CD14-positive monocyte (primary cell): ENCODE results near the gene PRR14. TPM values are rescaled to one million over a fixed set of nuclear protein-coding genes. Genes with fewer than 3 reads are reported as not detected.
A peak's percentile ranks its signal among the peaks of the same experiment; 100 is the strongest.

Experiments used
- DNase-seq, 3 donors: peaks; one replicate each; pipeline ENCODE4 v3.0.0-alpha.2; 2011 to 2022
- H2AFZ ChIP-seq: 2 replicates; pipeline ENCODE4 v1.6.0; 2012; ENCODE audit warnings: mild to moderate bottlenecking, low read depth, low read length, inconsistent platforms; ENCODE audit not compliant: insufficient read depth, poor library complexity, severe bottlenecking
- H3K27ac ChIP-seq, 2 donors: 1 replicate in 1 of 2; 2 replicates in 1 of 2; pipeline ENCODE4 v1.5.1; 2012 to 2013; ENCODE audit warnings: low read length in 2 of 2, control low read depth in 1 of 2, inconsistent platforms in 1 of 2, low read depth in 1 of 2, mild to moderate bottlenecking in 1 of 2
- H3K27me3 ChIP-seq, 2 donors: one replicate each; pipeline versions ENCODE4 v1.6.0 to v1.6.1; 2011 to 2013; ENCODE audit warnings: low read length in 2 of 2; ENCODE audit not compliant: control insufficient read depth in 2 of 2, insufficient read depth in 2 of 2
- H3K36me3 ChIP-seq, 2 donors: replicated peaks in 1 of 2; 1 replicate in 1 of 2; 2 replicates in 1 of 2; pipeline versions ENCODE4 v1.5.1 to v1.6.1; 2012 to 2013; ENCODE audit warnings: low read length in 2 of 2, control low read depth in 1 of 2, inconsistent platforms in 1 of 2, mild to moderate bottlenecking in 1 of 2; ENCODE audit not compliant: insufficient read depth in 2 of 2, control insufficient read depth in 1 of 2
- H3K4me1 ChIP-seq, 2 donors: 1 replicate in 1 of 2; 2 replicates in 1 of 2; pipeline versions ENCODE4 v1.5.1 to v1.6.1; 2012 to 2013; ENCODE audit warnings: low read length in 2 of 2, control low read depth in 1 of 2, inconsistent platforms in 1 of 2, mild to moderate bottlenecking in 1 of 2, moderate library complexity in 1 of 2; ENCODE audit not compliant: insufficient read depth in 2 of 2, control insufficient read depth in 1 of 2
- H3K4me2 ChIP-seq: replicated peaks from 2 replicates; pipeline ENCODE3; 2012; ENCODE audit warnings: low read length, moderate library complexity, mild to moderate bottlenecking; ENCODE audit not compliant: poor library complexity, severe bottlenecking; ENCODE audit errors: extremely low read depth
- H3K4me3 ChIP-seq, 3 experiments: fragments of 200-600 bp in 1 of 3; sonication (generic) in 1 of 3; replicated peaks in 1 of 3; 1 replicate in 2 of 3; 2 replicates in 1 of 3; pipeline ENCODE4 v1.5.1; 2011 to 2013; ENCODE audit warnings: low read length in 3 of 3, mild to moderate bottlenecking in 3 of 3, control low read depth in 2 of 3, low read depth in 2 of 3, inconsistent platforms in 1 of 3, moderate library complexity in 1 of 3
- H3K79me2 ChIP-seq: 2 replicates; pipeline ENCODE4 v1.6.0; 2012; ENCODE audit warnings: mild to moderate bottlenecking, control low read depth, inconsistent platforms, low read length, moderate library complexity; ENCODE audit not compliant: insufficient read depth
- H3K9ac ChIP-seq: 2 replicates; pipeline ENCODE4 v1.6.0; 2017; ENCODE audit warnings: low read length, mild to moderate bottlenecking; ENCODE audit not compliant: insufficient read depth, poor library complexity, severe bottlenecking
- H3K9me3 ChIP-seq, 2 donors: replicated peaks in 1 of 2; 1 replicate in 1 of 2; 2 replicates in 1 of 2; pipeline versions ENCODE4 v1.5.1 to v1.6.1; 2012 to 2013; ENCODE audit warnings: low read length in 2 of 2, control low read depth in 1 of 2; ENCODE audit not compliant: control insufficient read depth in 1 of 2, insufficient read depth in 1 of 2
- H4K20me1 ChIP-seq: 2 replicates; pipeline ENCODE4 v1.6.0; 2012; ENCODE audit warnings: mild to moderate bottlenecking, low read length, control low read depth, moderate library complexity; ENCODE audit not compliant: insufficient read depth
- H3K27ac Mint-ChIP-seq, 7 donors: one replicate each; pipeline ENCODE4 v1.8.0; 2020; ENCODE audit warnings: mild to moderate bottlenecking in 7 of 7, mixed read lengths in 7 of 7, moderate library complexity in 6 of 7, inconsistent platforms in 2 of 7
- H3K27me3 Mint-ChIP-seq, 3 donors: one replicate each; pipeline ENCODE4 v1.8.0; 2021 to 2022; ENCODE audit warnings: low read depth in 3 of 3, mild to moderate bottlenecking in 3 of 3, mixed read lengths in 3 of 3, moderate library complexity in 3 of 3, inconsistent platforms in 1 of 3
- H3K36me3 Mint-ChIP-seq, 2 donors: one replicate each; pipeline ENCODE4 v1.8.0; 2020; ENCODE audit warnings: mixed read lengths in 2 of 2, inconsistent platforms in 1 of 2, mild to moderate bottlenecking in 1 of 2
- H3K4me1 Mint-ChIP-seq: one replicate; pipeline ENCODE4 v1.8.0; 2020; ENCODE audit warnings: mild to moderate bottlenecking, mixed read lengths
- H3K4me3 Mint-ChIP-seq, 2 donors: one replicate each; pipeline ENCODE4 v1.8.0; 2020; ENCODE audit warnings: mild to moderate bottlenecking in 2 of 2, mixed read lengths in 2 of 2, moderate library complexity in 1 of 2
- H3K9me3 Mint-ChIP-seq, 7 donors: one replicate each; pipeline ENCODE4 v1.8.0; 2020 to 2022; ENCODE audit warnings: mixed read lengths in 7 of 7, mild to moderate bottlenecking in 6 of 7, moderate library complexity in 6 of 7, inconsistent platforms in 2 of 7
- WGBS: methylation state at CpG from one replicate; pipeline ENCODE4 v1.1.5; 2013; ENCODE audit warnings: missing lambda C conversion rate; ENCODE audit not compliant: insufficient coverage; 5-methylcytosine and 5-hydroxymethylcytosine counted together
- intact Hi-C, 2 donors: fragments of 100-400 bp; cut with micrococcal nuclease; formaldehyde crosslinking; loops; one replicate each; pipeline versions ENCODE4 v1.15.0 to v1.15.1; 2023
- polyA plus RNA-seq, 3 donors: library from polyadenylated mRNA; depleted of rRNA in 1 of 3; unstranded in 2 of 3; stranded (reverse) in 1 of 3; fragments of 300-500 nt in 2 of 3; fragments of >200 nt in 1 of 3; fragmentation: Illumina TruSeq in 2 of 3; gene quantifications; 1 replicate in 2 of 3; 2 replicates in 1 of 3; pipeline ENCODE4 v1.2.3, GENCODE V29; 2012 to 2021
- TF ChIP-seq, protein P1 (sequence below): fragments of 200-600 bp; IDR thresholded peaks from one replicate; pipeline ENCODE4 v1.8.0; 2022; ENCODE audit warnings: antibody characterized with exemption, mild to moderate bottlenecking

Gene PRR14
- polyA plus RNA-seq, 3 donors, result 6.1 to 32.6 (median 10.4) TPM

DNA sequence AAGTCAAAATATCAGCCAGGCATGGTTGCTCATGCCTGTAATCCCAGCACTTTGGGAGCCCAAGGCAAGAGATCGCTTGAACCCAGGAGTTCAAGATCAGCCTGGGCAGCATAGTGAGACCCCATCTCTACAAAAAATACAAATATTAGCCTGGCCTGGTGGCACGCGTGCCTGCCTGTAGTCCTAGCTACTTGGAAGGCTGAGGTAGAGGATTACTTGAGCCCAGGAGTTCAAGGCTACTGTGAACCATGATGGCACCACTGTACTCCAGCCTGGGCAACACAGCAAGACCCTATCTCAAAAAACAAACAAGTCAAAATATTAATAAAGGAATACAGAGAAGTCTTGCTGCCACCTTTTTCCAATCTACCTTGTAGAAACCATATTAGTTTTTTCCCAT, 44.8 kb upstream of the PRR14 start:
- peak overlapping the region in 4 of 7 donors; percentile 15 to 90 (median 77) for H3K27ac Mint-ChIP-seq
- Histone ChIP-seq H2AFZ (no peak overlapping the region), H3K4me1 (peaks cover 66 to 75% of the 10 kb centered on the region in 2 donors), H3K4me3 (no peak overlapping the region), H4K20me1 (peaks cover 8% of the 10 kb centered on the region), H3K9me3 (no peaks in the 10 kb centered on the region), H3K27me3 (no peaks in the 10 kb centered on the region), H3K27ac (peak overlapping the region in 1 of 2 donors; percentile 38), H3K36me3 (peaks cover 19 to 30% of the 10 kb centered on the region in 2 donors), H3K4me2 (no peak overlapping the region), H3K79me2 (peaks cover 57% of the 10 kb centered on the region), H3K9ac (no peak overlapping the region)
- H3K36me3 Mint-ChIP-seq, result peaks cover 30 to 48% of the 10 kb centered on the region in 2 donors
- TF ChIP-seq, protein P1, sequence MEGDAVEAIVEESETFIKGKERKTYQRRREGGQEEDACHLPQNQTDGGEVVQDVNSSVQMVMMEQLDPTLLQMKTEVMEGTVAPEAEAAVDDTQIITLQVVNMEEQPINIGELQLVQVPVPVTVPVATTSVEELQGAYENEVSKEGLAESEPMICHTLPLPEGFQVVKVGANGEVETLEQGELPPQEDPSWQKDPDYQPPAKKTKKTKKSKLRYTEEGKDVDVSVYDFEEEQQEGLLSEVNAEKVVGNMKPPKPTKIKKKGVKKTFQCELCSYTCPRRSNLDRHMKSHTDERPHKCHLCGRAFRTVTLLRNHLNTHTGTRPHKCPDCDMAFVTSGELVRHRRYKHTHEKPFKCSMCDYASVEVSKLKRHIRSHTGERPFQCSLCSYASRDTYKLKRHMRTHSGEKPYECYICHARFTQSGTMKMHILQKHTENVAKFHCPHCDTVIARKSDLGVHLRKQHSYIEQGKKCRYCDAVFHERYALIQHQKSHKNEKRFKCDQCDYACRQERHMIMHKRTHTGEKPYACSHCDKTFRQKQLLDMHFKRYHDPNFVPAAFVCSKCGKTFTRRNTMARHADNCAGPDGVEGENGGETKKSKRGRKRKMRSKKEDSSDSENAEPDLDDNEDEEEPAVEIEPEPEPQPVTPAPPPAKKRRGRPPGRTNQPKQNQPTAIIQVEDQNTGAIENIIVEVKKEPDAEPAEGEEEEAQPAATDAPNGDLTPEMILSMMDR, result no peak
- peaks cover 0 to 2% (median 0%) of the 10 kb centered on the region in 3 donors for H3K27me3 Mint-ChIP-seq
- intact Hi-C loops, result loop anchor here in 1 of 2 donors (5.0 kb wide), 1 partner anchor 79 kb away; the partner anchor contains the start of gene ZNF768
- H3K9me3 Mint-ChIP-seq, result no peaks in the 10 kb centered on the region
- WGBS, result 100% methylated on average over 1 of the region's 3 CpGs
- no peak for DNase-seq
- H3K4me3 Mint-ChIP-seq, result no peak overlapping the region
- peaks cover 69% of the 10 kb centered on the region for H3K4me1 Mint-ChIP-seq

DNA sequence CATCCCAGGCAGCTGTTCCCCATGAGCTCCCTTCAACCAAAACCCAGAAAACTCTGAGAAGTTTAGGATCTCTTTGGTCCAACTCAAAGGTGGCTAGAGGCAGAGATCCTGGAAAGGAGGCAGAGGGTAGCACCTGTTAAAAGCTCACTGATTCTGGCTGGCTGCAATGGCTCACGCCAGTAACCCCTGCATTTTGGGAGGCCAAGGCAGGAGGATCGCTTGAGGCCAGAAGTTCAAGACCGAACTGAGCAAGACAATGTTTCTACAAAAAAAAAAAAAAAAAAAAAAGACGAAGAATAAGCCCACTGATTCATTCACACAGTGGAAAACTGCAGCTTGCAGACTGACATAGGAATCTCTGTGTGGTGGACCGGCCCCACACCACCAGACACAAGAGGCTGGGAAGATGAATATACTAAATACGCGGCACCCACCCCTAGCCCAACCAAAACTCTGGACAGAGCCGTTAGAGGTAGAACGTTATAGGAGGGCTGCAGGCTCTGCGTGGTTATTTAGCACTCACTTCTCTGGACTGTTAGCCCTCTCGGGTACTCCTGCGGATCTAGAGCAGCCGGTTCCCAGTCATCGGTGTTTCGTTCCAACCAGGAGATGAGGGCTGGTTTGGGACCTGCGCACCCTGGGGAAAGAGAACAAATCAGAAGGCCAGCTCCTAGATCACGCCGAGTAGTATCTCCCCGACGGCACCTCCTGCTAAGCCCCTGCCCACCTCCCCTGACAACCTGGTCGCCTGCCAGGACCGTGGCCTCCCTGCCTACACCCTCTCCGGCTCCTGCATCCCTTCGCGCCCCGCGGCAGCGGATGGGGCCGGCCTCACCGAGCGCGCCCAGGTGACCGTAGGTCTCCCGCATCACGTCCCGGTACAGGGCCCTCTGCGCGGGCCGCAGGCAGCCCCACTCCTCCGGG, 41.5 kb upstream of the PRR14 start:
- peak overlapping the region; percentile 97 for H2AFZ ChIP-seq
- Mint-ChIP-seq H3K27ac (peak overlapping the region; percentile 46 to 94 (median 91)), H3K9me3 (peaks cover 0 to 2% (median 0%) of the 10 kb centered on the region in 7 donors), H3K27me3 (no peaks in the 10 kb centered on the region), H3K4me1 (peaks cover 54% of the 10 kb centered on the region), H3K36me3 (peaks cover 20 to 35% of the 10 kb centered on the region in 2 donors), H3K4me3 (peak overlapping the region; percentile 89 to 93)
- TF ChIP-seq, protein P1, result no peak
- no peaks in the 10 kb centered on the region for H3K27me3 ChIP-seq
- H3K27ac ChIP-seq, result peak overlapping the region; percentile 67 to 89
- H3K4me3 ChIP-seq, result peak overlapping the region; percentile 73 to 86 (median 80)
- under 1% methylated on average over 31 of the region's 40 CpGs for WGBS
- H3K9me3 ChIP-seq, result no peaks in the 10 kb centered on the region
- H3K4me2 ChIP-seq, result peak overlapping the region; percentile 97
- intact Hi-C loops, result loop anchor here in 1 of 2 donors (5.0 kb wide), 1 partner anchor 82 kb away; the partner anchor contains the start of gene ZNF768
- H3K79me2 ChIP-seq, result peaks cover 49% of the 10 kb centered on the region
- DNase-seq, result no peak
- peaks cover 47 to 59% of the 10 kb centered on the region in 2 donors for H3K4me1 ChIP-seq
- H3K9ac ChIP-seq, result peak overlapping the region; percentile 95
- peaks cover 11 to 20% of the 10 kb centered on the region in 2 donors for H3K36me3 ChIP-seq
- no peaks in the 10 kb centered on the region for H4K20me1 ChIP-seq
